Duodenal mucosa (tissue), 2 donors: ENCODE results near the gene USP24.

ENCODE experiments used
- H3K27ac ChIP-seq: one replicate; pipeline ENCODE4 v1.7.0; 2013; ENCODE audit warnings: low read depth, low read length
- H3K27me3 ChIP-seq, 2 donors: one replicate each; pipeline ENCODE4 v1.7.0; 2013; ENCODE audit warnings: low read length in 2 of 2, control low read depth in 1 of 2; ENCODE audit not compliant: insufficient read depth in 2 of 2, control insufficient read depth in 1 of 2
- H3K36me3 ChIP-seq, 2 donors: one replicate each; pipeline ENCODE4 v1.7.0; 2013; ENCODE audit warnings: low read length in 2 of 2, control low read depth in 1 of 2; ENCODE audit not compliant: insufficient read depth in 2 of 2, control insufficient read depth in 1 of 2
- H3K4me1 ChIP-seq, 2 donors: one replicate each; pipeline ENCODE4 v1.7.0; 2013; ENCODE audit warnings: low read length in 2 of 2, control low read depth in 1 of 2; ENCODE audit not compliant: insufficient read depth in 2 of 2, control insufficient read depth in 1 of 2
- H3K4me3 ChIP-seq, 2 donors: one replicate each; pipeline ENCODE4 v1.7.0; 2013; ENCODE audit warnings: low read length in 2 of 2, low read depth in 1 of 2
- H3K9ac ChIP-seq, 2 donors: one replicate each; pipeline ENCODE4 v1.7.0; 2013; ENCODE audit warnings: low read length in 2 of 2, low read depth in 1 of 2
- H3K9me3 ChIP-seq, 2 donors: one replicate each; pipeline ENCODE4 v1.7.0; 2013; ENCODE audit warnings: low read length in 2 of 2, control low read depth in 1 of 2; ENCODE audit not compliant: control insufficient read depth in 1 of 2

Gene USP24

DNA sequence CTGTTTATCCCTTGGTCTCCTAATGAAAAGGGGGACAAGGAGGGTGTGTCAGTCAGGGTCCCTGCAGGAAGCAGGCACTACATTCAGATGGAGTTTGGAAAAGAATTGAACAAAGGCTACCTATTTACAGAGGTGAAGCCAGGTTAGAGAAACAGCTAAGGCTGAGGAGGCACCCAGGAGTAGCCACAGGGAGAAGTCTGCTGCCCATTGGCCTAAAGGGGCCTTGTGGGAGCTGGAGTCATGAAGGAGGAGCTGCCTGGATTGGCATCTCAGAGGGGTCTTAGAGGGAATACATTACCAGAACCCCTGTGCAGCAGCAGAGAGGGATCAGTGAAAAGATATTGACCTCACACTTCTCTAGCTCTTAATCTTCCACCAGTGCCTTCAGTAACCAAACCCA is 31.2 kb upstream of the USP24 start:
- H3K27ac ChIP-seq = no peak overlapping the region
- no peaks in the 10 kb centered on the region for H3K4me1 ChIP-seq
- H3K4me3 ChIP-seq = no peak overlapping the region
- H3K36me3 ChIP-seq = no peaks in the 10 kb centered on the region
- H3K9me3 ChIP-seq = no peaks in the 10 kb centered on the region
- no peaks in the 10 kb centered on the region for H3K27me3 ChIP-seq
- no peak overlapping the region for H3K9ac ChIP-seq

- no peaks in the 10 kb centered on the region for H3K9me3 ChIP-seq
Observed at GRCh38 chr1:55245781-55246180, 30.6 kb upstream of the USP24 start.

GRCh38 chr1:55244476-55245099 is 29.4 kb upstream of the USP24 start:
- Histone ChIP-seq H3K4me3 (no peak overlapping the region), H3K27ac (no peak overlapping the region), H3K27me3 (no peaks in the 10 kb centered on the region), H3K9me3 (no peaks in the 10 kb centered on the region), H3K36me3 (no peaks in the 10 kb centered on the region), H3K4me1 (no peaks in the 10 kb centered on the region), H3K9ac (no peak overlapping the region)

More at GRCh38 chr1:55245781-55246180, 30.6 kb upstream of the USP24 start:
- no peaks in the 10 kb centered on the region for H3K27me3 ChIP-seq
- no peaks in the 10 kb centered on the region for H3K4me1 ChIP-seq
- no peak overlapping the region for H3K9ac ChIP-seq
- H3K36me3 ChIP-seq = no peaks in the 10 kb centered on the region
- H3K27ac ChIP-seq = no peak overlapping the region
- no peak overlapping the region for H3K4me3 ChIP-seq

DNA sequence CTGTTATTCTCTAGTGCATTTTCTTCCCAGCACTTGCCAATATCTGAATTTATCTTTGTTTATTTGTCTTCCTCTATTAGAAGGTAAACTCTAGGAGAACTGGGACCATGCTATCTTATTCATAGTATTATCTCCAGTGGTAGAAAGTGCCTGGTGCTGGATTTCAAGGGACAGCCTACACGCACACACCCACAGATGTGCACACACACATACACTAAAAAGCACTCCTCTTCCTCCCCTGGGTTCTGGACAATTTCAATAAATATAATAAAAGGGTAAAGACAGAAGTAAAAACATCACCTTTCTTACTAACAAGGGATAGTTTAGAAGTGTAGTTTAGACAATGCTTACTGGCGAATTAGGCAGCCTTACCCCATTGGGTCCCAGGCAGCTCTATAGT is 28.5 kb upstream of the USP24 start:
- Histone ChIP-seq H3K27ac (no peak overlapping the region), H3K4me1 (no peaks in the 10 kb centered on the region), H3K36me3 (no peaks in the 10 kb centered on the region), H3K4me3 (no peak overlapping the region), H3K9me3 (no peaks in the 10 kb centered on the region), H3K27me3 (no peaks in the 10 kb centered on the region), H3K9ac (no peak overlapping the region)

DNA sequence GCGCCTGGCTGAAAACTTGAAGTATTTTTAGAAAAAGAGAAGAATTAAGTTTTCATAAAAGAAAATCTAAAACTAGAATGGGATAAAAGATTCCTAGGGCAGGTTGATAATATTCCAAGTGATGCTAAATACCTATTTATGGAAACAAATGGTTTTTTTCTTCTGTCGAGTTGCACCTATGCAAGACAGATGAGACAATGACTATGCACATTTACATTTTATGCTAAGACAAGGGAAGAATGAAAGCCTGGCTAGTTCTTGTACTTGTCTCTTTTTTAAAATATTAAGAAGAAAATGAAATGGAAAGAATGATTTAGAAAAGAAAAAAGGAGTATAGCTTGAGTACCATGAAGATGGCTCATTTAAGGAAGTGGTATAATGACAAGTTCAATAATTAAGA is 24.4 kb upstream of the USP24 start:
- Histone ChIP-seq H3K4me1 (no peaks in the 10 kb centered on the region), H3K27me3 (no peaks in the 10 kb centered on the region), H3K36me3 (no peaks in the 10 kb centered on the region), H3K27ac (no peak overlapping the region), H3K9ac (no peak overlapping the region), H3K4me3 (no peak overlapping the region), H3K9me3 (no peaks in the 10 kb centered on the region)

GRCh38 chr1:55235722-55236121 is 20.6 kb upstream of the USP24 start:
- no peak overlapping the region for H3K4me3 ChIP-seq
- no peak overlapping the region for H3K9ac ChIP-seq

GRCh38 chr1:55234016-55234415 is 18.9 kb upstream of the USP24 start:
- Histone ChIP-seq H3K27ac (no peak overlapping the region), H3K4me3 (no peak overlapping the region), H3K4me1 (no peaks in the 10 kb centered on the region), H3K27me3 (no peaks in the 10 kb centered on the region), H3K36me3 (no peaks in the 10 kb centered on the region), H3K9ac (no peak overlapping the region), H3K9me3 (no peaks in the 10 kb centered on the region)

More at GRCh38 chr1:55235722-55236121, 20.6 kb upstream of the USP24 start:
- Histone ChIP-seq H3K27me3 (no peaks in the 10 kb centered on the region), H3K27ac (no peak overlapping the region), H3K9me3 (no peaks in the 10 kb centered on the region), H3K36me3 (no peaks in the 10 kb centered on the region), H3K4me1 (no peaks in the 10 kb centered on the region)

DNA sequence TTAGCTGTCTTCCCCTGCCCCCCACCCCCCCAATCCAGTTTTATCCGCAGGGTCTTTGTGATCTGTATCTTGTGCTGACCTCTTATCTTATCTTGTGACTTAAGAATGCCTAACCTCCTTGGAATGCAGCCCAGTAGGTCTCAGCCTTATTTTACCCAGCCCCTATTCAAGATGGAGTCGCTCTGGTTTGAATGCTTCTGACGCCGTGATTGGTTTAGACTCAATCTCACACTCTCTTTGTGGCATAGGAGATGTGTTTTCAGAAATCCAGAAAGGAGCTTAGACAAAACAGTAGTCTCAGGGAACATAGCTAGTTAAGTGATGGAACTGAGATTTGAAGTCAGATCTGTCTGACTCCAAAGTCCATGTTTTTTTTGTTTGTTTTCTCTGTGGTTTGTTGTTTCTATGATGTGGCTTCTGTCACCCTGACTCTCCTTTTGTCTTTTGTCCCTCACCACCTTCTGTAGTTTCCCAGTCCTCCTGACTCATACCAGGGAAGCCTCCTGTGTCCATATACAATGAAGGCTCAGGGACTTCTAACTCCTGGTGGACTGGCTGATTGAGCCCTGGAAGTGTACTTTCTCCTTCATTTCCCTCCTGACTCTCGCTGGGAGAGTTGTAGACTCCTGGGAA is 18.1 kb upstream of the USP24 start:
- no peaks in the 10 kb centered on the region for H3K4me1 ChIP-seq
- H3K9me3 ChIP-seq = no peaks in the 10 kb centered on the region
- no peak overlapping the region for H3K27ac ChIP-seq
- H3K9ac ChIP-seq = no peak overlapping the region
- H3K27me3 ChIP-seq = no peaks in the 10 kb centered on the region
- no peak overlapping the region for H3K4me3 ChIP-seq
- H3K36me3 ChIP-seq = no peaks in the 10 kb centered on the region

DNA sequence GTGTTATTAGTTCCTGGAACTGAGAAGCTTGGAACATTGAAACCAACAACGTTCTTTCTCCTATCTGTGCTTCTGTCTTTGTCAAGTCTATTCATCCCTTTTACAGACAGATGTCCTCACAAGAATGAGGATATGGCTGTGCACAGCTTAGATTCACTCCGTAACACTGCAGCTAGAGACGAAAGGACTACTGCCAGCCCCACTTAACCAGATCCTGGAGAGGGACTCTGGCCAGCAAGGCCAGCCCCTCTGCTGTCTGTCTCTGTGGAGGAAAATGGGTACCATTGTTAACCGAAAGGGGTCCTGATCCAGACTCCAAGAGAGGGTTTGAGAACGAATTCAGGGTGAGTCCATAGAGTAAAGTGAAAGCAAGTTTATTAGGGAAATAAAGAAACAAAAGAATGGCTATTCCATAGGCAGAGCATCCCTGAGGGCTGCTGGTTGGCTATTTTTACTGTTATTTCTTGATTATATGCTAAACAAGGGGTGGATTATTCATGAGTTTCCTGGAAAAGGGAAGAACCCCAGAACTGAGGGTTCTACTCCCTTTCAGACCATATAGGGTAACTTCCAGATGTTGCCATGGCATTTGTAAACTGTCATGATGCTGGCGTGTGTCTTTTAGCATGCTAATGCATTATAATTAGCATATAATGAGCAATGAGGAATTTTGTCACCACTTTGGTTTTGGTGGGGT is 17.4 kb upstream of the USP24 start:
- H3K4me1 ChIP-seq = no peaks in the 10 kb centered on the region
- H3K27ac ChIP-seq = no peak overlapping the region
- H3K4me3 ChIP-seq = no peak overlapping the region
- H3K9me3 ChIP-seq = no peaks in the 10 kb centered on the region
- H3K9ac ChIP-seq = no peak overlapping the region
- no peaks in the 10 kb centered on the region for H3K27me3 ChIP-seq
- no peaks in the 10 kb centered on the region for H3K36me3 ChIP-seq

- Histone ChIP-seq H3K9me3 (no peaks in the 10 kb centered on the region), H3K36me3 (no peaks in the 10 kb centered on the region), H3K27ac (no peak overlapping the region), H3K4me1 (no peaks in the 10 kb centered on the region), H3K27me3 (no peaks in the 10 kb centered on the region), H3K4me3 (no peak overlapping the region), H3K9ac (no peak overlapping the region)
Observed at GRCh38 chr1:55231745-55232144, 16.6 kb upstream of the USP24 start.
